Activated T-helper 1 cell treated with Interleukin-2 at 50 U/mL for 16 hours (primary cell): ENCODE results near the gene ADRA1B.

Source experiments
- DNase-seq: peaks from one replicate; pipeline ENCODE4 v3.0.0-alpha.2; 2020; ENCODE audit warnings: low read depth

Gene ADRA1B

GRCh38 chr5:160018945-160019625, 102.8 kb downstream of the ADRA1B start:
- no peak for DNase-seq

- DNase-seq = no peak
Observed at GRCh38 chr5:160020266-160020770, 104.0 kb downstream of the ADRA1B start.

GRCh38 chr5:160020964-160021363, 104.7 kb downstream of the ADRA1B start:
- no peak for DNase-seq

GRCh38 chr5:160021831-160022446, 105.7 kb downstream of the ADRA1B start:
- peak; percentile 17 for DNase-seq
